HEK293 (cell line): ENCODE data around the gene PHF21A.

Experiments used
- CTCF ChIA-PET: fragments of 350-600 bp; formaldehyde crosslinking; extraction: SDS; loops from one replicate; lab custom pipeline; 2021; ENCODE audit warnings: antibody characterized with exemption; lab: Yijun Ruan, JAX
- POLR2A ChIA-PET: fragments of 300-600 bp; formaldehyde crosslinking; extraction: SDS; loops from one replicate; lab custom pipeline; 2020; ENCODE audit warnings: antibody characterized with exemption, inconsistent platforms; lab: Yijun Ruan, JAX
- H3K27ac ChIP-seq: fragments of 200-500 bp; sonication (Bioruptor generic); 2 replicates; pipeline ENCODE4 v1.5.1; 2014; ENCODE audit warnings: low read depth, low read length, control low read depth, inconsistent platforms; ENCODE audit errors: extremely low read depth
- H3K36me3 ChIP-seq, 2 experiments: fragments of 200-500 bp in 1 of 2; sonication (Bioruptor generic) in 1 of 2; 1 replicate in 1 of 2; 2 replicates in 1 of 2; pipeline ENCODE4 v1.5.1; 2014 to 2017; ENCODE audit warnings: inconsistent platforms in 2 of 2, low read length in 2 of 2; ENCODE audit not compliant: control insufficient read depth in 2 of 2, insufficient read depth in 1 of 2
- H3K4me1 ChIP-seq: fragments of 200-500 bp; sonication (Bioruptor generic); 2 replicates; pipeline ENCODE4 v1.5.1; 2014; ENCODE audit warnings: mild to moderate bottlenecking, low read length, inconsistent platforms; ENCODE audit not compliant: control insufficient read depth, insufficient read depth
- H3K4me3 ChIP-seq: 2 replicates; pipeline ENCODE4 v1.5.1; 2011; ENCODE audit warnings: low read depth, mild to moderate bottlenecking, control low read depth, low read length, moderate library complexity
- H3K9me3 ChIP-seq: fragments of 200-500 bp; sonication (Bioruptor generic); 2 replicates; pipeline ENCODE4 v1.5.1; 2014; ENCODE audit warnings: low read depth, low read length, inconsistent platforms; ENCODE audit not compliant: control insufficient read depth, insufficient read depth
- GLIS1 ChIP-seq: fragments of 450-650 bp; formaldehyde crosslinking; IDR thresholded peaks from 2 replicates; pipeline ENCODE4 v1.5.1; 2016; ENCODE audit warnings: missing biosample characterization, missing genetic modification characterization
- GLIS2 ChIP-seq: fragments of 450-650 bp; formaldehyde crosslinking; IDR thresholded peaks from 2 replicates; pipeline ENCODE4 v1.5.1; 2016; ENCODE audit warnings: missing biosample characterization, missing genetic modification characterization
- HIC1 ChIP-seq: fragments of 450-650 bp; formaldehyde crosslinking; IDR thresholded peaks from 2 replicates; pipeline ENCODE4 v1.5.1; 2016; ENCODE audit warnings: missing biosample characterization, missing genetic modification characterization
- HOXA7 ChIP-seq: sonication (generic); formaldehyde crosslinking; IDR thresholded peaks from 2 replicates; pipeline ENCODE4 v1.8.1; 2022; ENCODE audit warnings: missing genetic modification reagents, borderline replicate concordance
- INSM2 ChIP-seq: fragments of 450-650 bp; formaldehyde crosslinking; IDR thresholded peaks from 2 replicates; pipeline ENCODE4 v1.5.1; 2016; ENCODE audit warnings: missing biosample characterization, missing genetic modification characterization
- PRDM1 ChIP-seq: fragments of 450-650 bp; formaldehyde crosslinking; IDR thresholded peaks from 2 replicates; pipeline ENCODE4; 2016; ENCODE audit warnings: missing biosample characterization, missing genetic modification characterization
- SETDB1 ChIP-seq: IDR thresholded peaks from one replicate; pipeline ENCODE4 v1.6.1; 2017; ENCODE audit warnings: mild to moderate bottlenecking, low read length, moderate library complexity, mixed read lengths; ENCODE audit not compliant: insufficient read length
- YY2 ChIP-seq: fragments of 450-650 bp; formaldehyde crosslinking; IDR thresholded peaks from 2 replicates; pipeline ENCODE4 v1.5.1; 2016; ENCODE audit warnings: missing biosample characterization, missing genetic modification characterization
- ZBTB17 ChIP-seq: fragments of 450-650 bp; formaldehyde crosslinking; IDR thresholded peaks from 2 replicates; pipeline ENCODE4 v1.5.1; 2016; ENCODE audit warnings: missing biosample characterization, missing genetic modification characterization
- ZBTB7A ChIP-seq: fragments of 450-650 bp; formaldehyde crosslinking; IDR thresholded peaks from 2 replicates; pipeline ENCODE4 v1.5.1; 2016; ENCODE audit warnings: low read depth, missing biosample characterization, missing genetic modification characterization
- ZNF16 ChIP-seq: fragments of 450-650 bp; formaldehyde crosslinking; IDR thresholded peaks from 2 replicates; pipeline ENCODE4 v1.5.1; 2016; ENCODE audit warnings: low read depth, missing biosample characterization, missing genetic modification characterization
- ZNF280C ChIP-seq: fragments of 450-650 bp; formaldehyde crosslinking; IDR thresholded peaks from 2 replicates; pipeline ENCODE4 v1.5.1; 2016; ENCODE audit warnings: missing biosample characterization, missing genetic modification characterization
- ZNF335 ChIP-seq: fragments of 450-650 bp; formaldehyde crosslinking; conservative IDR thresholded peaks from 2 replicates; pipeline ENCODE4 v1.5.1; 2016; ENCODE audit warnings: missing biosample characterization, missing genetic modification characterization
- ZNF391 ChIP-seq: fragments of 450-650 bp; formaldehyde crosslinking; IDR thresholded peaks from 2 replicates; pipeline ENCODE4 v1.5.1; 2016; ENCODE audit warnings: low read depth, missing biosample characterization, missing genetic modification characterization, borderline replicate concordance
- ZNF394 ChIP-seq: fragments of 450-650 bp; formaldehyde crosslinking; IDR thresholded peaks from 2 replicates; pipeline ENCODE4 v1.5.1; 2016; ENCODE audit warnings: missing biosample characterization, missing genetic modification characterization, mild to moderate bottlenecking, moderate library complexity, borderline replicate concordance
- ZNF473 ChIP-seq: fragments of 450-650 bp; formaldehyde crosslinking; IDR thresholded peaks from 2 replicates; pipeline ENCODE4 v1.5.1; 2017; ENCODE audit warnings: missing biosample characterization, missing genetic modification characterization
- ZNF488 ChIP-seq: fragments of 450-650 bp; formaldehyde crosslinking; IDR thresholded peaks from 2 replicates; pipeline ENCODE4 v1.5.1; 2016; ENCODE audit warnings: missing biosample characterization, missing genetic modification characterization
- ZNF513 ChIP-seq: fragments of 450-650 bp; IDR thresholded peaks from 2 replicates; pipeline ENCODE4 v1.5.1; 2018; ENCODE audit warnings: missing biosample characterization, missing genetic modification characterization
- ZNF544 ChIP-seq: fragments of 450-650 bp; formaldehyde crosslinking; IDR thresholded peaks from 2 replicates; pipeline ENCODE4 v1.5.0; 2017; ENCODE audit warnings: missing biosample characterization, missing genetic modification characterization
- ZNF548 ChIP-seq: fragments of 450-650 bp; formaldehyde crosslinking; IDR thresholded peaks from 2 replicates; pipeline ENCODE4 v1.5.1; 2016; ENCODE audit warnings: missing biosample characterization, missing genetic modification characterization
- ZNF560 ChIP-seq: fragments of 450-650 bp; formaldehyde crosslinking; IDR thresholded peaks from 2 replicates; pipeline ENCODE4 v1.5.1; 2017; ENCODE audit warnings: missing biosample characterization, missing genetic modification characterization, borderline replicate concordance
- ZNF561 ChIP-seq: fragments of 450-650 bp; IDR thresholded peaks from 2 replicates; pipeline ENCODE4 v1.5.1; 2018; ENCODE audit warnings: missing biosample characterization, missing genetic modification characterization, borderline replicate concordance
- ZNF645 ChIP-seq: fragments of 450-650 bp; formaldehyde crosslinking; IDR thresholded peaks from 2 replicates; pipeline ENCODE4; 2016; ENCODE audit warnings: missing biosample characterization, missing genetic modification characterization
- ZNF670 ChIP-seq: fragments of 450-650 bp; formaldehyde crosslinking; IDR thresholded peaks from 2 replicates; pipeline ENCODE4 v1.5.1; 2016; ENCODE audit warnings: missing biosample characterization, missing genetic modification characterization, low read depth
- ZNF785 ChIP-seq: fragments of 450-650 bp; formaldehyde crosslinking; IDR thresholded peaks from 2 replicates; pipeline ENCODE4 v1.5.1; 2016; ENCODE audit warnings: missing biosample characterization, missing genetic modification characterization
- ZSCAN18 ChIP-seq: fragments of 450-650 bp; formaldehyde crosslinking; IDR thresholded peaks from 2 replicates; pipeline ENCODE4 v1.5.1; 2016; ENCODE audit warnings: missing biosample characterization, missing genetic modification characterization
- ZSCAN23 ChIP-seq: fragments of 450-650 bp; formaldehyde crosslinking; IDR thresholded peaks from 2 replicates; pipeline ENCODE4 v1.5.1; 2016; ENCODE audit warnings: missing biosample characterization, missing genetic modification characterization

The PHF21A gene

GRCh38 chr11:45918331-45918941 lies 202.8 kb downstream of the PHF21A start:
- ChIA-PET CTCF (interaction anchor here (0.6 to 1.5 kb wide), 7 partner anchors 10 to 461 kb away, joined by 3 to 6 read pairs (median 3); no protein-coding TSS in a partner anchor), POLR2A (interaction anchor here (0.6 to 2.1 kb wide), 17 partner anchors 10 to 1272 kb away, joined by 3 to 10 read pairs (median 4); partner anchors contain the start of genes CRY2, FREY1 and PHF21A)
- H3K27ac ChIP-seq = peak overlapping the region; percentile 46; the same call in 1 of the 2 replicates
- no peaks in the 10 kb centered on the region for H3K9me3 ChIP-seq
- H3K4me1 ChIP-seq = no peaks in the 10 kb centered on the region; the same call in 1 of the 2 replicates
- peaks cover 0 to 29% of the 10 kb centered on the region in 2 experiments; a peak in 1 of 3 replicates for H3K36me3 ChIP-seq
- peak overlapping the region; percentile 96 for H3K4me3 ChIP-seq
- no peak for TF ChIP-seq ZSCAN18 (tag by site-specific recombination)
- TF ChIP-seq ZNF785 (tag by site-specific recombination) = no peak
- TF ChIP-seq ZNF548 = no peak
- TF ChIP-seq ZNF473 (tag by site-specific recombination) = no peak
- TF ChIP-seq GLIS2 = peak; percentile 82
- peak; percentile 57 for TF ChIP-seq GLIS1 (tag by site-specific recombination)
- TF ChIP-seq ZNF561 (tag by site-specific recombination) = no peak
- peak; percentile 77 for TF ChIP-seq ZBTB17 (tag by site-specific recombination)
- no peak for TF ChIP-seq HOXA7
- no peak for TF ChIP-seq ZNF394 (tag by site-specific recombination)
- TF ChIP-seq ZBTB7A (tag by site-specific recombination) = no peak
- no peak for TF ChIP-seq ZNF544
- no peak for TF ChIP-seq ZNF670
- peak; percentile 25 for TF ChIP-seq ZNF335 (tag by site-specific recombination)
- TF ChIP-seq ZNF560 (tag by site-specific recombination) = no peak
- TF ChIP-seq INSM2 (tag by site-specific recombination) = no peak
- no peak for TF ChIP-seq PRDM1 (tag by site-specific recombination)
- TF ChIP-seq ZSCAN23 (tag by site-specific recombination) = no peak
- TF ChIP-seq ZNF280C = no peak
- TF ChIP-seq ZNF645 (tag by site-specific recombination) = no peak
- peak; percentile 36; the same call in 1 of the 2 replicates for TF ChIP-seq HIC1 (tag by site-specific recombination)
- no peak for TF ChIP-seq ZNF513
- TF ChIP-seq ZNF16 (tag by site-specific recombination) = no peak
- no peak for TF ChIP-seq SETDB1
- TF ChIP-seq YY2 (tag by site-specific recombination) = no peak
- TF ChIP-seq ZNF488 (tag by site-specific recombination) = no peak
- no peak for TF ChIP-seq ZNF391 (tag by site-specific recombination)
